GM20431 (cell line): ENCODE measurements around the gene DHX9.

Source experiments
- in situ Hi-C: fragments of 300-500 bp; cut with MseI, MboI; formaldehyde crosslinking; loops from one replicate; pipeline ENCODE4 v1.15.0; 2020; ENCODE audit warnings: low sequenced_read_pairs; ENCODE audit not compliant: unreplicated experiment

Gene DHX9

GRCh38 chr1:182834326-182834725, 4.8 kb upstream of the DHX9 start:
- in situ Hi-C loops = no loop called here

GRCh38 chr1:182835806-182836205, 3.3 kb upstream of the DHX9 start:
- in situ Hi-C loops = no loop called here

GRCh38 chr1:182841368-182841988, 2.3 kb downstream of the DHX9 start:
- in situ Hi-C loops = no loop called here

- in situ Hi-C loops = no loop called here
These were observed 3.1 kb downstream of the DHX9 start for GRCh38 chr1:182842265-182842664.

- in situ Hi-C loops = no loop called here
These were observed 6.2 kb downstream of the DHX9 start for GRCh38 chr1:182845379-182845778.

- in situ Hi-C loops = no loop called here
These were observed 6.7 kb downstream of the DHX9 start for GRCh38 chr1:182845894-182846293.

- in situ Hi-C loops = no loop called here
These were observed 8.0 kb downstream of the DHX9 start for GRCh38 chr1:182847105-182847504.

- in situ Hi-C loops = no loop called here
These were observed 9.6 kb downstream of the DHX9 start for GRCh38 chr1:182848736-182849135.

- in situ Hi-C loops = no loop called here
These were observed 11.2 kb downstream of the DHX9 start for GRCh38 chr1:182850319-182850718.

GRCh38 chr1:182851825-182852224, 12.7 kb downstream of the DHX9 start:
- in situ Hi-C loops = no loop called here

GRCh38 chr1:182855911-182856310, 16.8 kb downstream of the DHX9 start:
- in situ Hi-C loops = no loop called here

GRCh38 chr1:182857212-182857611, 18.1 kb downstream of the DHX9 start:
- in situ Hi-C loops = no loop called here

- in situ Hi-C loops = no loop called here
These were observed 21.5 kb downstream of the DHX9 start for GRCh38 chr1:182860658-182861057.

GRCh38 chr1:182861994-182862393, 22.8 kb downstream of the DHX9 start:
- in situ Hi-C loops = no loop called here

- in situ Hi-C loops = no loop called here
These were observed 23.7 kb downstream of the DHX9 start for GRCh38 chr1:182862827-182863226.

- in situ Hi-C loops = no loop called here
These were observed 24.8 kb downstream of the DHX9 start for GRCh38 chr1:182863940-182864339.

GRCh38 chr1:182867861-182868260, 28.7 kb downstream of the DHX9 start:
- in situ Hi-C loops = no loop called here

GRCh38 chr1:182869241-182869666, 30.1 kb downstream of the DHX9 start:
- in situ Hi-C loops = no loop called here

GRCh38 chr1:182872881-182873280, 33.7 kb downstream of the DHX9 start:
- in situ Hi-C loops = no loop called here

- in situ Hi-C loops = no loop called here
These were observed 36.7 kb downstream of the DHX9 start for GRCh38 chr1:182875889-182876288.

GRCh38 chr1:182877331-182877730, 38.2 kb downstream of the DHX9 start:
- in situ Hi-C loops = no loop called here

GRCh38 chr1:182877842-182878241, 38.7 kb downstream of the DHX9 start:
- in situ Hi-C loops = no loop called here
